ENCODE data around the gene BCL11A.

BCL11A gene

DNA sequence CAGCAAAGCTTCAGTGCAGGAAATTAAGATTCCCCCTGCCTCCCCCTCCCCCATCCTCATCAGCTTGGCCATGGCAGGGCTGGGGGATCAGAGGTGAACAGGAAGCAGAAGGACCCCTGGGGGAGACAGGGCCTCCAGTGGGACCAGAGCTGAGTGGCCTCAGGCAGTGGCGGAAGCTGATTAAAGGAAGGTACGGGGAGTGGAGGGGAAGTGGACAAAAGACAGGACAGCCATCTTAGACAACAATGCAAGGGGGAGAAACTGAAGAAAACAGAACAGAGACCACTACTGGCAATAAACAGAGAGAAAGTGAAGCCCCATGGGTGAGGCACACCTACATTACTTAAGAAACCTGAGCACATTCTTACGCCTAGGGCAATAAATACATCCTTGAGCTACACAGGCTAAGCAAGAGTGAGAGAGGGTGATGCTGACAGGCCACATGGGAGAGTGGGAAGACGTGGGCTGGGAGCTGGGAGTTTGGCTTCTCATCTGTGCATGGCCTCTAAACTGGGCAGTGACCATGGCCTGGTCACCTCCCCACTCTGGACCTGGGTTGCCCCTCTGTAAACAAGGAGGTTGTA, 59.6 kb downstream of the BCL11A start:
- intact Hi-C loops (cut with DNase I) = no loop called here
- no peak for DNase-seq

DNA sequence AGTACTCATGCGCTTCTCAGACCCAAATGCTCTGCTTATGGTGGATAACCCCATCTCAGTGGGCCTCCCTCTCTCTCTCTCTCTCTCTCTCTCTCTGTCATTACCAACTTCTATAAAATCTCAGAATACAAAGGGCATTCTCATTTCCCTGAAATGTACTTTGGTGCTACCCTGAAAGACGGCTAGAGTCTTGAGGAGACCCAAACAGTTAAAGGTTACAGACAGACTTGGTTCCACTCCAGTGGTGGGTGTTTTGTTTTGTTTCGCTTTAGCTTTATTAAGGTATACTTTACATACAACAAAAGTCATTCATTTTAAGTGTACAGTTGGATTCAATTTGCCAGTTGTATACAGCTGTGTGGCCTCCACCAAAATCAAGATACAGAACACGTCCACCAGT, 60.9 kb downstream of the BCL11A start:
- no peak for DNase-seq
- intact Hi-C loops (cut with DNase I) = no loop called here

DNA sequence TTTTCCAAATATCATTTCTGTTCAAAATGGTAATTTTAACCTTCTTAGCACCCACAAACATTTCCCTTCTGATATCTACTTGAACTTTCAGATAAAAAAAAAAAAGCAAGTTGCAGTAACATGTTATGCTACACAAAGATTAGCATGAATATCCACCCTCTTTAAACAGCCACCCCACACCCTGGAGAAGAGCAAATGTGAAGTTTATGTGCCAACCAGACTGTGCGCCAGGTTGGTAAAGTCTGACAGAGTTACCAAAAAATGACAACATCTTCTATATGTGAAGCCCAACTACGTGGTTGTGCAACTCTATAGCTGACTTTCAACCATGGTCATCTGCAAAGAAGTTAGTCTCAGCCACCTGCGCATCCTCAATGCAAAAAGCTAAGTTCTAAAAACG, 62.6 kb downstream of the BCL11A start:
- no peak for DNase-seq
- intact Hi-C loops (cut with DNase I) = no loop called here

DNA sequence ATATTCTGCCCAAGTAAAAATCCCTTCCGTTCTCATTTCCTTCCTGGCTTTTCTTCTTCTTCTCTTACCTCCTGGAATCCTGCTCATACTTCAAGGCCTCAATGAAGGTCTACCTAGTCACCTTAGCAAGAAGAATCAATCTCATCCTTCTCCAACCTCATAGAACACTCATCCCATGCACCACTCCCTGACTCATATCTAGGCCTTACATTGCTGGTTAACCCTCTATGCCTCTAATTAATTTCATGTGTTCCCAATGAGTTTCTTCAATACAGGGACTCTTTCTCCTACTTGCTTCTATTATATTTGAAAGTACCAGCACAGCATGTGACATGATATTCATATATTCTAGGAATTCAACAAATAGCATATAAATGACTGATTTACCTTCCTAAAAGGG, 63.0 kb downstream of the BCL11A start:
- intact Hi-C loops (cut with DNase I) = no loop called here
- DNase-seq = no peak

DNA sequence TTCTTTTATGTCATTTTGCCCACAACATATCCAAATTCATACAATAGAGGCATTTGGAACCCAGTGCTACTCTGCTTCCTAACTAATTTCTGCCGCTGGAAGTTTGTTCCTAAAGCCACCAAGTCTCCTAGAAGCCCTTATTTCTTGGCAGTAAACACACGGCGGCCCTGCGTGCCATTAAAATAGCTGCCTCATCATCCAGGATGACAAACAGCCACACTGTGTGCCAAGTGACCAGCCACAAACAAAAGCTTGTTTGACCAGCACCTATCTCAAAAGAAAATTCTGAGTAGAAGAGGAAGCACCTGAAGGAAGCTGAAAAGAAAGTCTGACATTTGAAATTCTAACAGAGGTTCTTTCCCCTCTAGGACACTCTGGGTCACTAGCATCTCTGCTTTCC, 64.2 kb downstream of the BCL11A start:
- intact Hi-C loops (cut with DNase I) = no loop called here
- no peak for DNase-seq

DNA sequence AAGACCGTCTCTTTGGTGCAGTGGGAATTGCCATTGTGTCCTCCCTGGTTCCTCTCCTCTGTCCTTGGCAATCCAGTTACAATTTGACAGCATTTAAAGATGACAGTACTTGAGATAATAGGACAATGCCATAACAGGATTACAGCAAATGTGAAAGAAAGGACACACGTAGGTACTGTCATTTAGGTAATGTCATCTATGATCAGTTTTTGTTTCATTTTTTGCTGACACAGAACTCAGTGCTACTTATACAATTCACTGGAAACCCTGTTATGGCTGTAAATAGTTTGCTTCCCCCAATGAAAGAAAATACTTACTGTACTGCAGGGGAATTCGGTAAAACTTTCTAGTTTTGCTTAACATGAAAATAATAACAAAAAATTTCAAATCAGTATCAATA, 65.2 kb downstream of the BCL11A start:
- intact Hi-C loops (cut with DNase I) = no loop called here
- DNase-seq = no peak

DNA sequence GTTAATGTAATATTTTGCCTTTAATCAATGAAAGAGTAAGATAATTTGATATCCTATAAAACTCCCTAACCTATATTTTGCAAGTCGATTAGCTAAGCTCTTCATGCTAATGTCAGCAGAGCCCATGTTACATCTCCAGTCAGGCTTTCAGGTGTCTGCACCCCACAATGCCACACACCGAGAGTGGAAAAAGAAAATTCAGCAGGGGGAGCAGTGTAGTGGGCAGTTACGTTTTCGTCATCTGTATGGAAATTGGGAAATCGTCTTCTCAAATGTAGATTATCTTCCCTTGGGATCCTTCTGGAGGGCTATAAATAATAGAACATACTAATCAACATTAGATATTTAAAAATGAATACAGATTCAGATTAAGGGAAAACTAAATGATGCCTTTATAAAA, 66.3 kb downstream of the BCL11A start:
- intact Hi-C loops (cut with DNase I) = no loop called here
- no peak for DNase-seq

DNA sequence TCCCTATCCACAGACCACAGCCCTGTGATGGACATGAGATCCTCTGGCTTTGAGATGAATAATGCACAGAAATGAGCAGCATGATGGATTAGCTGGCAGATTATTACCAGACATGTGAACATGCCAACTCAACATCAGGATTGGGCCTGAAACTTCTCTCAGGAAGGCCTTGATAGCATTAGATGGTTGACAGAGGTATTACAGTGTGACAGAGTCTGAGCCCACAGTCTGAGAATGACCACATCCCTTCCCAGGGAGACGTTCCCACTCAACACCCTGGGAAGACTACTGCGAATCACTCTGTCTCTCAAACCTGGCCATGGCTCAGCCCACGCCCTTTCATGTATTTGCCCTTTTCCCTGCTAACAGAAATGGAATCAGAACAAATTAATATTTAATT, 66.9 kb downstream of the BCL11A start:
- no peak for DNase-seq
- intact Hi-C loops (cut with DNase I) = no loop called here

DNA sequence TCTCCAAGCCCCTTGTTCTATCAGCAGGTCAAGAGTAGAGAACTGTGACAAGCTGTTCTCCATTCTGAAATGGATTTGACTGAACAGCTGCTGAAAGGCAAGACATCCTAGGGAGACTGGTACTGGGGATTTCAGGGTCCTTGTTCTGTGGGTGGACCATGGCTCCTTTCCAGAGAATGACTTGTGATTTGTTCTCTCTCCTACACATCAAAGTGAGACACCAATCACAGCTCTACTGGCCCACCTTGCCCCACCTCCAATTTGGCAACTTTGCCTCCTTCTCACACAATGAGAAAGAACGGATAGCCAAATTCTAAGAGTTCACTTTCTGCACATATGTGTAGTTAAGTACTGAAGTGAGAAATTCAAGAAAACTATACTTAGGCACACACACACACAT, 67.4 kb downstream of the BCL11A start:
- peak in 2 of 10 donors; percentile 29 to 77 for DNase-seq
- intact Hi-C loops (cut with DNase I) = no loop called here

DNA sequence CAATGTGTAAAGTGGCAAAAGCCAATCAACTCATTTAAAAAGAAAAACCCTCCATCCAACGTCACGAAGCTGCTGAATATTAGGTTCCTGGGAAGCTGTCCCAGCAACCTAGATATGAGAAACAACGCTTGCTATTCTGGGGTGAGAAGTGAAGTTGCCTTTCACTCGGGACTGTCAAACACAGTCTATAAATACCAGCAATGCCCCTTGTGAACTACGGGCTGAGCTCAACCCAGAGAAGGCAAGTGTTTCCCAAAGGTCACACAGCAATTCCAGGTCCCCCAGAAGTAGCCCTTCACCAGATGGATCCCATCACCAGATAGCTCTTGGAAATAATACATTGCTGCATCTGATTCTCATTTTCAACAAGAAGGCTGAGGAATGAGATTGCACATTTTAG, 67.9 kb downstream of the BCL11A start:
- DNase-seq = no peak
- intact Hi-C loops (cut with DNase I) = no loop called here

DNA sequence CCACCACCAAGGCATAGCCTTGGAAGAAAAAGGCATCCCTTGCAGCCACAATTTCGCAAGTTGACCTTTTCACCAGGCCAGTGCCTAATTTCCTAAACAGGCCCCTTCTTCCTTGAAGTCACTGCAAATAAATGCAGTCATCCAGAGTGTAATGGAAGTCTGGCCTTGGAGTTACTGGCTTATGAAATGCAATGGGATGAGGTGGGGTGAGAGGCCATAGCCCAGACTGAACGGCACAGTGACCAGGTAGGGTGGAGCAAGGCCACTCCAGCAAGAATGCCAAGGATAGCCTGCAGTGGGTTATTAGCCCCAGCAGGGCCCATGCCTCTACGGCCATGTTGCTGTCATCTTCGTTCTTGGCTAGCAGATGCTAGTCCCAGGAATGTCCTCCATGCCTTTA, 68.4 kb downstream of the BCL11A start:
- intact Hi-C loops (cut with DNase I) = no loop called here

DNA sequence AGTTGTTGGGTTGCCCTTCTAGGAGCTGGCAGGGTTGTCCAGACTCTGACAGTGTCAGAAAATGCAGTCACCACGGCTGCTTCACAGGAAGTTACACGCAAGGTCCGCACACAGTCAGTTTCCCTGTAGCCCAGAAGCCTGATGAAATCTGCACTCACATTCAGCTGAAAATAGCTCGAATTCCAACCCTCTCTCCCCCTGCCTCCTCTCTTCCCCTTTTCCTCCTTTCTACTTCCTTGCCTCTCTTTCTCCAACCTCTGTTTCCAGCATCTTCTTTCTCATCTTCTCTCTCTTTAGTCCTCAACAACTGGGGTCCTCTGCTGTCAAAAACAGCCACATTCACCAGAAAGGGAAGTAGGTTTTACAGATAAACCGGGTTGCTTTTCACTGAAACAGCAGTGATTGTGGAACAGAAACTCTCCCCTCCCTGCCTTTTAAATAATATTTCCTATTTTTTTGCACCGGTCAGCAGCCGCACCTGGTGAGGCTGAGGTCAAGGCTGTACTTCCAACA, 69.3 kb downstream of the BCL11A start:
- intact Hi-C loops (cut with DNase I) = no loop called here
- no peak for DNase-seq

More for the DNA sequence above, 68.4 kb downstream of the BCL11A start:
- DNase-seq = no peak

DNA sequence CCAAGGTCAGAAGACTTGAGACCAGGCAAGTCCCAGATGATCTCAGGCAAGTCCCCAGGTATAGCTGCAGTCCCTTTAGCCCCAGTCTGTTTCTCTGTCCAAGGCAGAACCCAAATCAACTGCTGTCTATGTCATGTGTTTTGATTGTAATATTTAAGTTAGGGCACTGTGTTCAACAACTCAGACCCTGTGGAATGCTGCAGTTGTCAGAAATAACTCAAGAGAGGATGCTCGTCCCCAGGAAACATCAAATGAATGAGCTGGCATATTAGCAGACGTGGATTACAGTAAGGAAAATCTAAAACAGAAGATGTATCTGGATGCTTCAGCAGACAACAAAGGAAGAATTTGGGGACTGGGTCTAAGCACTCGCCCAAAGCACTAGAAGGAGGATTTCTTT, 70.1 kb downstream of the BCL11A start:
- intact Hi-C loops (cut with DNase I) = no loop called here
- DNase-seq = no peak

DNA sequence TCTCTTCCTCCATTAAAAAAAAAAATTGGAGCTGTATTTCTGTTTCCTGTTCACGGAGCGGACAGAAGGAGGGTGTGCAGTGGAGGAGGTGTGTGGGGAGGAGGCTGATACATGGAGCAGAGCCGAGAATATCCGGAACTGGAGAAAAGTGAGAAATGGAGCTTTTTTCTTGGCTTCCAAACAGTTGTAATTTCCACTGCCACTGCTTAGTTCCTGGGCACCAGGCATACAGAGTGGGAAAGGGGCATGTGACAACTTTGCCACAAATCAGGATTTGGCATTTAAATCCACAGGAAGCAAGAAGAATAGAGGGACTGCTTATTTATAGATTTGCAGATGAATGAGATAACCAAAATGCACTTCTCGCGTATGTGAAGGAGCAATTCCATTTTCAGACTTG, 71.2 kb downstream of the BCL11A start:
- no peak for DNase-seq
- intact Hi-C loops (cut with DNase I) = no loop called here

DNA sequence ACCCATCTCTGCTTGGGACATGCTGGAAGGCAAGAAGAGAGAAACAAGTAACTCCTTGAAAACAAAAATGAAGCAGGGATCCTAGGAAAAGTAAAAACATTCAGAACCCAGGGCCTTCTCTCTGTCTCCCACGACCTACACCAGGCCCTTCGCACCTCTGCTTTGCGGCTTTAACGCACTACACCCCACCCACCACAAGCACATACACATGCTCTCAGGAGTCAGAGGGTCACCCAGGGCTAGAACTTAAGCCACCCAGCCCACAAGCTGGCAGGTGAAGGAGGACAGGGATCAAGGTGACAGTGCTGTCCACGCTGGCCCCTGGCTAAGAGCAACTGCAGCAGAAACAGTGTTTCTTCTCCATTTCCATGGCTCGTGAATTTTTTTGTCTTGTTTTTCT, 72.2 kb downstream of the BCL11A start:
- intact Hi-C loops (cut with DNase I) = no loop called here
- no peak for DNase-seq

DNA sequence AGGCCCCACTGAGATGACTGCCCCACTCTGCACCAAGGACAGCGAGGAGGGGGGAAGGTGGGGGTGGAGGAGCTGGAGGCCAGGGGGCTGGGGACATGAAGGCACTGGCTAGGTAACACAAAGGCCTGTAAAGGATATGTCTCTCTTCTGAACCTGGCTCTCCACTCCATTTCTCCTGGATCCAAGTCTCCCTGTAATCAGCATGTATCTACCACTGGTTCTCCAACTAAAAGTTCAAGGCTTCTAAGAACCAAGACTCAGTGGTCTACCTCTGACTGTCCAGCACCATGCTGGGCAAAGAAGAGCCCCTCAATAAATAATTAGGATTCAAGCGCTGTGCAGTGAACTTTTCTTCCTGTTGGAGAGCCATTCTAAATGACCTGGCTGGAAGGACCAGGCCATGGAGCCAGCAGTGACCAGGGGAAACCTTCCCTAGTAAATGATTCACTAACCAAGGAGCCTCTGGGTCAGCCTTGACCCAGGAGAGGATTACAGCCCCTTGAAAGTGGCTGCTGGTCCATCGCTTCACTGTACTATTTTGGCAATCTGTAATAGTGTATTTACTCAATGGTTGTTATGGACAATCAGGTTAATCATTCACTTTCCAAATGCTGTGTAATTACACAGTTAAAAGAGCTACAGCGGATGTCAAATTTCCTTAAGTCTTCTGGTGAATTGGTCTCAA, 73.2 kb downstream of the BCL11A start:
- no peak for DNase-seq
- intact Hi-C loops (cut with DNase I) = no loop called here

DNA sequence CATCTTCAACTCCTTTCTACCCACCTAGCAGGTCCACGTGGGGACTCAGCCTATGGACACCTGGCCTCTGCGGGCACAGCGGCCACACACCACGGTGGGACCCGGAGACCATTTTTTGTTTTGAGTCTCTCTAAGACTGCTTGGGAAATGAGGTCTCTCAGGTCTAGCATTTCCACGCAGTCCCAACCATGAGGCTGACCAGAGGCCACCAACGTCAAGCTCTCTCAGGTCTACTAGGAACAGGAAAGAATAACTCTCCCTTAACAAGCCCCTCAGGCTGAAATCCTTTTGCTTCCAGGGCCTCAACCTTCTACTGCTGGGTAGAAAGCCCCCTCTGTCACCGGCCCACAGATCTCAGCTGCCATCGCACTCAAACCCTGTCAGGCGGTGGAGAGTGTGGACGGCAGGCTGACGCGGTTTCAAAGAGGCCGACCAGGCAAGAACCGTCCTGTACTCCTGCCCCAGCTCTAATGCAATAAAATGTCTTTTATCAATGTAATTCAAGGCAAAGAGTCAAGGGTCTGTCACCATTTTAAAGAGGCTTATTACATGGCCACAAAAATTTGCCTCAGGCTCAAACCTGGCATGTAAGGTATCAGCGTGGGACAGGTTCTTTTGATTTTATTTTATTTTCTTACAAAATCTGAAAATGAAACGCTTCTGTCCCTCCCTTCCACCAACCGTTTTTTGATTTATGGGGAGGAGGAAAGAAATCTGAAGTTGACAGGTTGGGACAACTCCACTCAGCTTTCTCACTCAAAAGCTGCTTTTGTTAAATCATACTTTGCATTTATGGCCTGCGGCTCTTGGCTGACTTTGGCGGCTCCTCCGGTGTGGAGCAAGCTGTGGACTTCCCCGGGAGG, 74.0 kb downstream of the BCL11A start:
- no peak for DNase-seq
- intact Hi-C loops (cut with DNase I) = no loop called here

DNA sequence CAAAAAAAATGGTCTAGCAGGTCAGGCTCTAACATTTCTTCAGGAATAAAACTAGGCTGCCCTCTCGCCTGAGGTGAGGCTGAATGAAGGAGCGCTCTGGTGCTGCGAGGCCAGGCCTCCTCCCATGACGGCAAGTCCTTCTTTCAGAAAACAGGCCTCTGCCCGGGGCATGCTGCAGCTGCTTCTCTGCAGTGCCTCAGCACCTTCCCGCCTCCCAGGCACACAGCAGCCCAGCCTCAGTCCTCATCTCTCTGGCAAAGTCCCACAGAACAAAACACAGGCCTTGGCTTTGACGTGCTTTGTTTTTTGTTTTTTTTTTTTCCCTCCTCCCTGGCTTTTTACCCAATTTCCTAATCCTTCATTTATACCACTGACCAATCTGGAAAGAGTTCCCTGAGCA, 74.8 kb downstream of the BCL11A start:
- intact Hi-C loops (cut with DNase I) = no loop called here
- DNase-seq = no peak

DNA sequence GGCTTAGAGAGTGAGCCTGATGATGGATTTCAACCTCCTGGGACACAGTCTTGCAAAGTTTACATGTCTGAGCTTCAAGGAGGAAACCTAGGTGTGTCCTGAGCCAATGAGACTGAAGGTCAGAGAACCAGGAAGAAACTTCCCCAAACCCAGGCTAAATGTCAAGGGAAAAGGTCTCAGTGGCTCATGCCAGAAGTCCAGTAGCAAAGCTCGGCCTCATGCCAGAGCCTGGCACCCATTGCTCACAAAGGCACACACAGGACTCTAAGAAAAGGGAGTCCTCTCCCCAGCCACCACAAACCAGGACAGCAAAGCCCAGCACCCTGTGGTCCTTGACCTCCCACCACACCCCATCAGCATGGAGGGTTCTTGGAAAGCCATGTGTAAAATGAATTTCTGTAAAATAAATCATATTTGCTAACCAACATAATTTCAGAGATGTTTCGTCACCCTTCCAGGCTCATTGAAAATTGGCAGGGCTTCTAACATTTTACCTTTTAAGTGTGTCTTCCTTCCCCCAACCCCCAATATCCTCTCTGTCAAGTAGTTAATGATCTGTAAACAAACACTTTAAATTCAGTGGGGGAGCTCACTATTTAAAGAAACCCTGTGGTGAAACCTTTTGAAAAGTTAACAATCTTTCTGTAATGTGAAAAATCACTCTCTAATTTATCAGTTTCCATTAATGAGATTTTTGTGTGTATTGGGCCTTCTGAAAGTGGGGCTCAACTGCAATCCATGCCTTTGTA, 77.1 kb downstream of the BCL11A start:
- no peak for DNase-seq
- intact Hi-C loops (cut with DNase I) = no loop called here

DNA sequence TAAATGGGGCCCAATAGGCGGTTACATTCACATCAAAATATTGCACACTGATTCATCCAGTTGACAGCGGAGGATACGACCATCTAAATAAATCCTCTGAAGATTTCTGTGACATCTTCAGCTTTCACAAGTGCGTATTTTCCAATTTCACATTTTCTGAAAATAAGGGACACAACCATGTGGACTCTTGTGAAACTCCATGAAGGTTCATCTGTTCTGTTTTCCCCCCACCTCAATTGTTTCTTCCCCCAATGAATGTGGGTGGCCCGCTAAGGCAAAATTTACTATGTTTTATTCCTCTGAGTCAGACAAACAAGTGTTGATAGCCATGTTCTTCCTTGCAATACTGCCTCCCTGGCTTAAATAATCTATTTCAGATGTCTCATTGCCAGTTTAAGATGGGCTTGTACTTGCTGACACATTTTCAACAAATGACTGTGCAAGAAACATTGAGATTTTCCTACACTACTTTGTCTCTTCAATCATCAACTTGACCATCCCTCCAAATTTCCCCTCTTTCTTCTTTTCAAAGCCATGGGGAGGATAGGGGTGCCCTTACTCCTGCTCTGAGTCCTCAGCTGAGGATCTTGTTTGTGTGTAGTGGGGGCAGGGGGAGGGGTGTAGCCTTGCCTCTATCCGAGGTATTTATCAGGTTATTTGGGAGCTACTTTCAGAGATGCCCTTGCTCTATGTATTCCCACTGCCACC, 78.2 kb downstream of the BCL11A start:
- no peak for DNase-seq
- intact Hi-C loops (cut with DNase I) = no loop called here

Measured in posterior cingulate gyrus (tissue), 11 donors.